GM12874 (cell line): Measurements from ENCODE around the gene TMEM117.

Experiments used
- CTCF ChIP-seq: IDR thresholded peaks from 2 replicates; pipeline ENCODE4 v1.5.1; 2011; ENCODE audit warnings: low read depth, mild to moderate bottlenecking, control low read depth, low read length, moderate library complexity; ENCODE audit not compliant: insufficient read depth

TMEM117 gene

GRCh38 chr12:44433659-44434058, 597.8 kb downstream of the TMEM117 start:
- no peak for TF ChIP-seq CTCF

GRCh38 chr12:44436756-44437155, 600.9 kb downstream of the TMEM117 start:
- TF ChIP-seq CTCF, result no peak
